RKO (cell line): ENCODE data around the gene DLG2.

Source experiments
- DNase-seq: peaks from one replicate; pipeline ENCODE4 v3.0.0-alpha.2; 2016; ENCODE audit warnings: low spot score

The DLG2 gene

DNA sequence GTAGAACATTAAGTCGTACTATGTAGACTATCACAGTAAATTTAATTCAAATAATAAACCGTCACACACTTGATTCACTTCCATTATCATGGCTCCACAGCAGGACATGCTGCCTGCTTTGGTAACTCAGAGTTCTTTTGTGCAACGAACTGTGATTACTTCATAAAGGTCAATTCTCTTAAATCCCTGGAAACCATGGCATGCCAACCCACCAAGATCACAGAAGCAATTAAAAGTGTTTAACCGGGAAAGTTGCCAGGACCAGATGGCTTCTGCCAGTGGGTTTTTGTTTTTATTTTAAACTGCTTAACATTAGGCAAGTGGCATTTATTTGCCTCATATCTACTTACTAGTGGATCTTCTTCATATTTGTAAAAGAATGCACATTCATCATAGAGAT lies 1162.1 kb downstream of the DLG2 start:
- no peak for DNase-seq

DNA sequence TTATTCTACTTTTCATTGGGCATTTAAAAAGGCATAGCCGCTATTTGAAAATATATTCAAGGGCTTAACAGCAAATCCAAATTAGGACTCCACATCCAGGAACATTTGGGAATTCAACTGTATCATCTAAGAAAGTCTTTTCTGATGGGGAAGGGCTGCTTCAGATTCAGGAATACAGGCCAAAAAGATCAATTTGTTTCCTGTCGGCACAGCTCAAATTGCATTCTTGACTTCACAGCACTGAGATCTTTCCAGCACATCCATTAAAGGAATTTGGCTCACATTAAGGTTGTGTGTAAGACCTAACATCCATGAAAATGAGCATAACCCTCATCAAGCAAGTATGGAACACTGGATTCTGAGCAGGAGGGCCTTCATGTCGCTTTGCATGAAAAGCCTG lies 1171.5 kb downstream of the DLG2 start:
- DNase-seq, result no peak

DNA sequence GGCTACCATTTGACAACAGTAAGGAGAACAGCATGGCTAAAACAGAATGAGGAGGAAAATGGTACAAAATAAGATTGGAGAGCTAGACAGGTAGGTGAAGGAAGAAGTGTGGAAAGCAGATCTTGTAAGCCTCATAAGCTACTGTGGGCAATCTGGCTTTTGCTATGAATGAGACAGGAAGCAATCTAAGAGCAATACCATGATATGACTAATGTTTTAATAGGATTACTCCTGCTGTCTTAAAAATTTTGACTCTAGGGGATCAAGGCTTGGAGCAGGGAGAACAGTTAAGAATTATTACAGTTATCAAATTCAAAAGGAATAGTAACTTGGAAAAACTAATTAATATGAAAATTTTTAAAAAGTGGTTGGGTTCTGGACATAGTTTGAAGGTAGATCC lies 1174.9 kb downstream of the DLG2 start:
- no peak for DNase-seq

DNA sequence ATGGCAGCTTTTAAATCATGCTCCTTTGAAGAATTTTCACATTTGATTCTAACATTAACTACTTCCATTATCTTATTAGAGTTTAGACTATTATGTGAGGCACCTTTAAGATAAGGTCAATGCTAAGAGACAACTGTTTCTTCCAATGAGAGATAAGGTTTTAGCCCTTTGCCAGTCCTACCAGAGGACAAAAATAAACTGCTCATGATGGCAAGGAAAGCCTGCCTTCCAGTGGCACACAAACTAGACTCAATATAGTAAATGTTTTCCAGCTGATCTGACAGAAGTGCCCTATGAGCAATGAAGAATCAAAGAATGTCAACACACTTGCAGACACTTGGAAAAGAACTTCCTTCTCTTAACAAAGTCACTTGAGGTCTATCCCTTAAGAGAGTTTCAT lies 1188.6 kb downstream of the DLG2 start:
- no peak for DNase-seq

DNA sequence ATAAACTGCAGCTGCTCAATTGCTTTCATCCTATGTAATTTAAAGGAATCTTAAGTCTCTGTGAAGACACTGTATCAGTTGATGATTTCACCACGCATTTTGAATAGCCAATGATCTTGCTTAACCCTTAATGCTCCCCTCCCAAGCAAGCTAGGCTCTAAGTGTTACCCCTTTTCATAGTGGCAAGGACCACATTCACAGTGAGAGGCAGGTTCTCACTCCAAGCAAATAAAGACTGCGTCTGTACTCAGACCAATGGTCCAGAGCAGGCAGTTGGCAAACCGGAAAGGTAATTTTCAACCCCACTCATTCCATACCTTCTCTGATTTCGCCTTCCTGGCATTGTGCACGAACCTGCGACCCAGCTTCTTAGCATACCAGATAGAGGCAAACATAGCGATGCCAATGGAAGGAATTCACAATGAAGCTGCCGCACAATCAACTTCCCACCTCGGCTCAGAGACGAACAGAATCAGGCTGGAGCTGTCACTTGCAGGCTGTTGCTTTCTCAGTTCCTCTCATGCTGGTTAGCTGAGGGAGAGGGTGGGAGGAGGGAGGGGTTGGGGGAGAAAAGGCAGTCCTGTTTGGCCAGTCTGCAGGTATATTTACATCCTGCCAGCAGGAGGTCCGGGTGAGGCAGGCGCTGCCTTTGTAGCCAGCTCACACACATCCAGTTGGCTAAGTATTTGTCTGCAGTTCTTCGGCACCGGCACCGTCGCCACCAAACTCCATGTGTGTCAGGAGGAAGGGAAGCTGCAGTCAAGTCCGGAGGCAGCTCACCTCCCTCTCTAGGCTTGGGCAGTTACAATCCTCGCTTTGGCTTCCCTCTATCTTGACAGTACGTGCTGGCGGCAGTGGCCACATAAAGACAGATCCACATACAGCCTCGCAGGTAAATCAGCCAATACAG lies 1189.8 kb downstream of the DLG2 start:
- DNase-seq, result no peak

DNA sequence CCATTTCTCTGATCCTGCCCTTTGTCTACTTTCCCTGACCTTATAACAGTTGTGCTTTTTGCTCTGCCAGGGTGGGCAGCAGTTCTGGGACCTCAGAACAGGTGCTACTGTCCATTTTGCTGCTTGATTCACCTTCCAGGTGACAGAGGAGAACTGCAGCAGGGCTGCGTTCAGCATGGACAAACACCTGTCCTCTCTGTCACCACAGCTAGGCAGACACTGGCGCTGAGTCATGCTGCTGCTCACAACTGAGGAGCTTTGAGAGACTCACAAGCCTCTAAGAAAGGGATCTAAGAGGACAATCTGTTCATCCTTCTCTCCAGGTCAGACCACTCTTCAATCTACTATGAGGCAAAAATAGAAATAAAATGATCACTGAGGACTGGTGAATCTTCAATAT lies 1196.5 kb downstream of the DLG2 start:
- no peak for DNase-seq

DNA sequence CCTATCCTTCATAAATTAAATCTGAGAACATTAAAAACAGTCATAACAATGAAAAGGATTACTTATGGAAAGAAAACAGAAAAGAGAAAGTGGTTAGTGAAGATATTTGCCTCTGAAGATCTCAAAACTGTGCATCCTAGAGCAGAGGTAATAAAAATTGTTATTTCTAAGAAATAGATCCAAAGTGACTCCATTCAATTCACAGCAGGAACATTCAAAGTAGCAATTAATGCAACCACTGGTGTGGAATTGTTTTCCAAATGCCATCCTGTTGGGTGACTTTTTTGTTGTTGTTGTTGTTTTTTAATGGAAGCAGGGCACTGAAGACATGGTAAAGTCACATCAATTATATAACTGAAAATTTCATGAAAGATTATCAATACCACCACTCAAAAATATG lies 1201.5 kb downstream of the DLG2 start:
- no peak for DNase-seq

DNA sequence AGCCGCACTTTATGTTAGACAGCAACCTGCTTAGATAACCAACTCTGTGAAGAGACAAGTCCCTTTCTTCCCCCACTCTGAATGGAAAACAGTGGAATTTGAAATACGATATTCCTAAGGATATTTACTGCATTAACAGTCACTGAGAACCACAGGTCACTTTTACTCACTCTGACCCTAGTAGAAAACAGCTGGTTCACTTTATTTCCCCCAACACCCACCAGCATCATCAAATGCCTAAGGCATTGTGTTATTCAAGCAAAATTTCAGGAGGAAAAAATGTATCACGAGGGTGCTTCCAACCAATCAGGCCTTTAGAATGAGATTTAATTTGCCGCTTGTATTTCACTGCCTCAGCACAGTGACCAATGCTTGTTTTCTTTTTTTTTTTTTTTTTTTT lies 1206.9 kb downstream of the DLG2 start:
- no peak for DNase-seq

DNA sequence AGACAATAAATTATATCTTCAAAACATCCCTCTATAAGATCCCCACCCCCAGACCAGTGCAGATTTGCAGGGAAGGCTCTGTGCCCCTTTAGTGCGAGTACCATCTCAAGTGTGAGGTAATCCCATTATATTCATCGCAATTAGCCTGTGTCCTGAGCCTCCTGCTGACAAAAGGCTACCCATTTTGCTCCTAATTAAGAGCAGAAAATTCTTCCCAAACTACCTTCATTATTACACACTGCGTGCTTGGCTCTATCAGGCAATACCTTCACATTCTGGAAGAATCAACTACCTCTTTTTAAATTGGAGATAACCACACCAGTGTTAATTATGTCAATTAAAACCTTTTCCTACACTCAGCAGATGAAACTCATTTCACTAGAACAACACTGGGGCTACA lies 1207.5 kb downstream of the DLG2 start:
- no peak for DNase-seq

DNA sequence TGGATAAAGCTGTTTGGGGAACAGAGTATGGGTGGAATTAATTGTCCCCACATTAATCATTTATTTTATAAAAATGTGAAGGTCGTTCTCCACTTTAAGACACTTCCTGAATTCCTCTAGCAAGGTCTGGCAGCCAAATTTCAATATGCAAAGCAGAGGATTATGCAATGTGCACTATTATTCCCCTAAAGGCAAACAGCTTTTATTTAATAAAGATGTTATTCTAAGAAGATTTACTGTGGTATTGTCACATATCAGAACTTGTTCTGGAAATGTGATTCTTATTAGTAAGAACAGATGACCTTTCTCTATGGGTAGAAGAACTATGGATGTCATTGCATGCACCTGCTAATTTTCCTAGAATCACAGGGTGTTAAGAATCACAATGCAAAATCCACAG lies 1212.2 kb downstream of the DLG2 start:
- DNase-seq, result no peak

DNA sequence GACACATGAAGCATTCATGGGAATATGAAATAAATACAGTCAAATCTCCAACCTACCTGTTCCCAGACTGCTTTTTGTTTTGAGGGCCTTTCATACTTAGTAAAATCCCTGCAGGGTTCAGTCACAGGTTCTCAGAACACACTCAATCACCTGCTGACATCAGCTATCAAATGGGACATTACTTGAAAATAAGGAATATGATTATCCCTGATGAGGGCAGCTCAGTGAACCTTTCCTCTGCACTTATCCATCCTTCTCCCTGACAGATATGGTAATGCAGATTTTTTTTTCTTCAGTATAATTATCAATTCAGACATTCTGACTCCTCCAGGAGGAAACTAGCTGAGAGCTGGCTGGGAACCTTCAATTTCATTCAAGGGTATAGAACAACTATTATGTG lies 1213.6 kb downstream of the DLG2 start:
- no peak for DNase-seq

DNA sequence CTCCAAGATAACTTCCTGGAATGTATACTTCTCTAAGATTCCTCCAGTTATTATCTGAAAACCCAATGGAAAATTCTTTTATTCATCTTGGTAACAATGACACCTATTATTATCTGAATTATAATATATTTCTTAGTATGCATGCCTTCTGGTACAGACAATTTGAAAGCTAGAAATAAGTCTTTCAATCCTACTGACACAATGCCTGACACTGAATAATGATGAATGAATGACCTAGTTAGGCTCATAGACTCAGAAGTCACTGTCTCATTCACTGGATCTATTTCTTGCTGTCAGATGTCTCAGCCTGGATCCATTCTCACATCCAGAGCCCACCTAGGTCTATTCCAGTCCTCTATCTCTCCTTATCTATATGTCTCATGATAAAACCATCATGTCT lies 1214.3 kb downstream of the DLG2 start:
- DNase-seq, result no peak

DNA sequence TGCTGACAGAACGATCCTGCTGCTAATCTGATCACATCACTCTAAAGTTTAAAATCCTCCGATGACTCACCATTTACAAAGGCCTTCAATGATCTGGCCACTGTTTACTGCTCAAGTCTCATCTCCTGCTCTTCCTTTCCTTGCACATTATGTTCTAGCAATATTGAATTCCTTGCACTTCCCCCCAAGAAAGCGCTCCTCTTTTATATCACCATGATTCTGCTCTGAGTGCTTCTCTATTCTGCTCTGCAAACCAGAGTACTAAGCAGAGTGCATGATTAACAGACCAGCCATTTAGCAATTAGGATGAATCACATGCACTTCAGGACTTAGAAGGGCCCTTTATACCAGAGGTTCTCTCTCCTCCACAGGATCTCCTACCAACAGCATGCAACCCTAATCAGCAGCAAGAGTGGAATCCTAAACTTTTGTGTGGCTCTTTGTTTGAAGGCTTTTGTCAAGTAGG lies 1218.2 kb downstream of the DLG2 start:
- DNase-seq, result peak; percentile 5

DNA sequence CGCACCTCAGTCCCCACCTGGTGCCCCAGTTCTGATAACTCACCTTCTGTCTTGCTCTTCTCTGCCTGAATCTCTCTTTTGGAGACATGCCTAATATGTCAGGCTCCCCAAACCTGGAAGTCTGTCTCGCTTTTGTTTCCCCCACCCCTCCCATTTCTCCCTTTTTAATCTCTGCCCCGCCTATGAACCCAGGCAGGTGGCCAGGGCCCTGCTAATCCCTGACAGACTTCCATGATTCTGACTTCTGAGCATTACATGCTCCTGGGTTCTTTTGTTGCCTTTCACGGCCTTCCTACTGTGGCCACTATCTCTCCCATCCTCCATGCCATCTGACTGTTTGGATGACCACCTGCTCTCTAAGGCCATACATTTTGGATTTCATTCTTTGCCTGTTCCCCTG lies 1220.1 kb downstream of the DLG2 start:
- DNase-seq, result no peak

DNA sequence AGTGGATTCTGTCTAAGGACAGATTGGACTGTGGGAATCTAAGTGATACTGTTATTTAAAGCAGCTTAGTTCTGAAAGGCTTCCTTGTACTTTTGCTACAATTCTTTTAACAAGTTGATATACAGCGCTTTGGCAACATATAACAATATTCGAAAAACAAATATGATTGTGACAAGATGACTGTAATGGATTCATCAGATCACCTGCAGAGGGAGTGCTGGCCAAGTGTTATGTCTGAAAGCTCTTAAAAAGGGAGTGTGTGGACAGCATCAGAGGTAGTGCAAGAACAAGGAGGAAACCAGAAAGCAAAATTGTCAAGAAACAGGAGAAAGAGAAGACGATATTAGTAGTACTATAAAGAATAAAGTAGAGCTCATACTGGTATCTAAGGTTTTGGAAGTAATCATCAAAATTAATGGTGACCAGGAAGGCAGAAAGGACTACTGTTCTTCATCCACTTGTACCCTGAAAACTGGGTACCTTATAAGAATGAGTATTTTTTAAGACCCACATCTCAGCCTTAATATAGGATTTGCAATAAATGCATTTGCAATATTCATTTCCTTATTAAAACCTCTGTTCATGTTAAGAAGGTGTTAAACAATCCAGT lies 1229.0 kb downstream of the DLG2 start:
- DNase-seq, result peak; percentile 57

DNA sequence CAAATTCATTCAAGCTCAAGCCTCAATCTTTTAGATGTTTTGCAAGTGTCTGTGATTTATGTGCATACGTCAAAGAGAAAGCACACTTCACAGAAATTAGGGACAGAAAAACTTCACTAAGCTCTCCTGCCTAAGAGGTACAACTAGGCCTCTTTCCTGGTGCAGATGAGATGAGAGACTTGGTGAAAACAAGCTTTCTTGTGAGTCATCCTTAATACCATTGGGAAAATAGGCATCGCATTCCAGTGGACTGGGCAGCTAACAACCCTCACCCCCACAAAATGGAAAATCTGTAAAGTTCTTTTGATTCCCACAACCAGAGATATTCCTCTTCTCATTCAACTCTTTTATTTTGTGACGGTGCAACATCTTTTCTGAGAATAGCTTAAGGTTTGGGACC lies 1230.6 kb downstream of the DLG2 start:
- no peak for DNase-seq

DNA sequence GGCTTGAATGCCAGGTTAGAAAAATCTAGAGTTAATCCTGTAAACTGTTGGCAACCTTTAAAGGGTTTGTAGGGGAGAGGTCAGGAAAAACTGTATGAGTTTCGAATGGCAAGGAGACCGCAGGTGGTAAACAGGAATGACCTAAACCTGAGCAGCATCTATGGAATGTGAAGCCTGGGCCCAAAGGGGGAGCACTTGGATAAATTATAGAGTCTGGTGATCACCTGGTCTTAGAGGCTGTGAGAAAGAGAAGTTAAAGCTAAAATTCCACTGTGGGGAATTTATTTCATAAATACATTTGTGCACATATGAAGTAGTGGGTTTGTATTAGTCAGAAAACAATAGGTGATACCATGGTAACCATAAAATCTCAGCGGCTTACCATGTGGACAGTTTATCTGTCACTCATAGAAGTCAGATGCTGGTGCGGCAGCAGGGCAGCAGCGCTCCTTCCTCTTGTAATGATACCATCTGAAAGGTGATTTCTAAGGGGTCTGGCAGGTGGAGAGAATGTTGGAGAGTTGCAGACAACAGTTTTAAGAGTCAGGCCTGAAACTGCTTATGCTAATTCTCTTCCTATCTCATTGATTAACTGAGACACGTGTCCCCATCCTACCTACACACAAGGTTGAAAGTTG lies 1236.6 kb downstream of the DLG2 start:
- DNase-seq, result no peak

DNA sequence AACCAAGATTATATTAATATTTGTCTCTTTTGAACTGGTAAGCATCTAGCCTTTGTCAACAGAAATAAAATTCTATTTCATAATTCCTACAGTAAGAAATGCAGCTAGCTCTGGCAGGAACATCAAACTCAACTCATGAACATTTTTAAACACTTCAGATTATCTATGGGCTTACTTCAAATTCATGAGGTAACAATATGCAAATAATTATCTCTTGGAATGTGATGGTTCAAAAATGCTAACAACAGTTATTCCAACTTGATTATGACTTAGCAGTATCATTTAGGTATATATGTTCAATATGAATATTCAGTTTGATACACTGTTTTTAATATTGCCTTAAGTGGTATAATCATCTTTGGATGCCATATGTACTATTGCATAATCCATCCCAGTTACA lies 1237.4 kb downstream of the DLG2 start:
- no peak for DNase-seq

DNA sequence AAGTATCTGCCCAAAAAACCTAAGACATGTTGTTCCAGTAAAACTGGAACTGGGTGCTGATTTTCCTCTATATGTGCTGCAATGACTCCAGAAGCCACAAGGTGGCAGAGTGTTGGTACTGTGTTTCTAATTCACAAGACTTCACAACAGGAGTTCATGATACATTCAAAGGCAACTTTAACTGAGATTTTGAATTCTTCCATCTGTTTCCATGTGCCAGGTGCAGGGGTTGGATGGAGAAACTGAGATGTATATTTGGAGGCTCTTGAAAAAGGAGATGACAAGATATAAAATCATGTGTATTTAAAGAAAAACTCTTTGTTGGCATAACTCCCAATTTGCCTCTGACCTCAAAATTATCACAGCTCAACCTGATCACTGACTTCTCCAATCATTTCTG lies 1242.4 kb downstream of the DLG2 start:
- DNase-seq, result peak; percentile 66

DNA sequence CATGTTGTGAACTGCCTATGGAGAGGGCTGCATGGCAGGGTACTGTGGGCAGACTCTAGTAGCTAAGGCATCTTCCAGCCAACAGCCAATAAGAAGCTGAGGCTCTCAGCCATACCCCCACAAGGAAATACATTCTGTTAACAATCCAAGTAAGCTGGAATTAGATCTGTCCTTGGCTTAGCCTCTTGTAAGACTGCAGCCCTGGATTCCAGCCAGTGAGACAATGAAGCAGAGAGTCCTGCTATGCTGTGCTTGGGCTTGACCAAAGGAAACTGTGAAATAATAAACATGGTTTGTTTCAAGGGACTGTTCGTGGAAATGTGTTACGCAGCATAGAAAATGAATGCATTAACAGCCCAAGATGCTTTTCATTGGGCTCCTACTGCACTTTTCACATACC lies 1243.6 kb downstream of the DLG2 start:
- DNase-seq, result no peak

DNA sequence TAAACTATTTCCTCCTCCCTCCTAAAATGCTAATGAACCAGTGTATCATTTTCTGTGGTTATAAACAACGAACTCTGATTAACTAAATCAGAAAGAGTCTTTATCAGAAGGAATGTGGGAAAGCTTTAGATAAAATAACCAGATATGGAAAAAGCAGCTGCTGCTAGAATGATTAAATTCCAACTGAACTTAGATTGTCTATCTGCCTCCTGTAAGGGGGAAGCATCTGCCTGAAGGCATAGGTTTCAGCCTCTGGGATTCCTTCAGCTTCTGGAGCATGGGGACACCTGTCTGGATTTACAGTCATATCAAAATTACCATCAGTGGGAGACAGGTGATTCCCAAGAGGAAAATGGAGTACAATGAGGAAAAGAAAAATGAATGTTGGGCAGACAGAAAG lies 1245.5 kb downstream of the DLG2 start:
- no peak for DNase-seq

DNA sequence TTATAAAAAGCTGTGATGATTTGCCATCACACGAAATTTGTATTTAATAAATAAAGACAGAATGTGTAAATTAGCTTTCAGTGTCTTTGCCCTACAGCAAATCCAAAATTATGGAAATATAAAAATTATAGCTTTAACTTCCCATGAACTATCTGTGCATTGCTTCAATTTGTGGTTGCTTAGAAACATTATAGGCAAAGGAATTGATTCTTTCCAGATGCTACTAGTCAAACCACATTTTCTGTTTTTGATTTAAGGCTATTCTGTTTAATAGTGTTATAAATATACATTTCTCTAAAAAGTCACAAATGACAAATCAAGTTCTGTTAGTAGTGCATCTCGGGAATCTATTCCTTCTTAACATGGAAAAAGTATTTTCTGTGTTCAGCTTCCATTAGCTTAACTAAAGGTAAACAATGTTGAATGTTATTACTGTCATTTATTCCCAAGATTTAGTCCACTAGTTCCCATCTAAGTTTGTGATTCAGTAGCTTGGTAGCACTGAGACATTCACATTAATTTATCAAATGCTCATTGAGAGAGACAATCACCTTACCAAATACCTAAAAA lies 1254.7 kb downstream of the DLG2 start:
- DNase-seq, result no peak

DNA sequence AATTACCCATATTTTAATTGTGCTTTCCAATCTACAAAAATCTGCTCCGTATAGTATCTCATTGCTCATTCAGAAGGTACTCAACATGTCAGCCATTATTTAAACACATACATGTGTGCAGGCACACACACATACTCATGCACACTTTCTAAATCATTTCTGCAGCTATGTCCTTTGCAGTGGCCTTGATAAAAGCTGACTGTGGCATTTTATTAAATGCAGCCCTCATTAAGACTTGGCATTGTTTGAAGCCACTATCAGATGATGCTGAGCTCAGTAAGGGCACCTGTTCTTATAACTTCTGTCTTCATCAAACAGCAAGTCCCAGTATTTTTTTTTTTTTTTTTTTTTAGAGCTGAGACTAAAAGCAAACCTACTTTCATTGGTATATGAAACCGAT lies 1269.1 kb downstream of the DLG2 start:
- no peak for DNase-seq
